Fibroblast of mammary gland (primary cell): Measurements from ENCODE around the gene TMEM123.
A peak's percentile ranks its signal among the peaks of the same experiment; 100 is the strongest.
"Not testable (repeated sequence)": the region's sequence is repeated elsewhere in the genome, so short reads cannot be mapped to it uniquely, and the experiment has no call there.

Source experiments
- DNase-seq: peaks from one replicate; pipeline ENCODE4 v3.0.0-alpha.2; 2010; ENCODE audit warnings: low read depth
- H3K4me3 ChIP-seq: 2 replicates; pipeline ENCODE4 v1.5.1; 2011; ENCODE audit warnings: low read depth, mild to moderate bottlenecking, low read length, moderate library complexity; ENCODE audit not compliant: control insufficient read depth
- CTCF ChIP-seq: conservative IDR thresholded peaks from 2 replicates; pipeline ENCODE4 v1.5.1; 2011; ENCODE audit warnings: low read depth, low read length, inconsistent platforms; ENCODE audit not compliant: control insufficient read depth, insufficient read depth

The TMEM123 gene

GRCh38 chr11:102435688-102436087 is 16.9 kb downstream of the TMEM123 start:
- no peak for DNase-seq
- no peak overlapping the region for H3K4me3 ChIP-seq
- TF ChIP-seq CTCF: no peak

- not testable (repeated sequence) for H3K4me3 ChIP-seq, DNase-seq
These were observed 19.0 kb downstream of the TMEM123 start for GRCh38 chr11:102433571-102433970.

- H3K4me3 ChIP-seq, DNase-seq: not testable (repeated sequence)
These were observed 20.0 kb downstream of the TMEM123 start for GRCh38 chr11:102432560-102432959.

GRCh38 chr11:102431404-102431803 is 21.2 kb downstream of the TMEM123 start:
- TF ChIP-seq CTCF: no peak
- no peak overlapping the region for H3K4me3 ChIP-seq
- DNase-seq: no peak

- TF ChIP-seq CTCF: no peak
- peak; percentile 44 for DNase-seq
These were observed 22.3 kb downstream of the TMEM123 start for GRCh38 chr11:102430158-102430836.

GRCh38 chr11:102429691-102430090 is 22.9 kb downstream of the TMEM123 start:
- H3K4me3 ChIP-seq: no peak overlapping the region
- TF ChIP-seq CTCF: no peak
- no peak for DNase-seq

More at GRCh38 chr11:102430158-102430836, 22.3 kb downstream of the TMEM123 start:
- no peak overlapping the region for H3K4me3 ChIP-seq

GRCh38 chr11:102429226-102429625 is 23.3 kb downstream of the TMEM123 start:
- no peak overlapping the region for H3K4me3 ChIP-seq
- no peak for TF ChIP-seq CTCF
- DNase-seq: no peak

- no peak for TF ChIP-seq CTCF
- no peak overlapping the region for H3K4me3 ChIP-seq
- no peak for DNase-seq
These were observed 23.9 kb downstream of the TMEM123 start for GRCh38 chr11:102428696-102429095.
